OCI-LY1 (cell line): ENCODE results near the gene DAZAP1.

Experiments
- H2AFZ ChIP-seq: fragments of 200-600 bp; sonication (generic), shearing (Covaris generic); 2 replicates; pipeline ENCODE4 v1.6.0; 2014; ENCODE audit warnings: antibody characterized with exemption, mild to moderate bottlenecking, low read length
- H3F3A ChIP-seq: fragments of 200-600 bp; sonication (generic), shearing (Covaris generic); 2 replicates; pipeline ENCODE4 v1.6.0; 2014; ENCODE audit warnings: mild to moderate bottlenecking, antibody characterized with exemption, low read length, moderate library complexity; ENCODE audit not compliant: insufficient read depth
- H3K27ac ChIP-seq: fragments of 200-600 bp; sonication (generic); 2 replicates; pipeline ENCODE4 v1.5.1; 2014; ENCODE audit warnings: low read length, mixed run types, mild to moderate bottlenecking, low read depth; ENCODE audit not compliant: poor library complexity, severe bottlenecking
- H3K27me3 ChIP-seq: fragments of 200-600 bp; sonication (generic); 2 replicates; pipeline ENCODE4 v1.6.0; 2014; ENCODE audit warnings: antibody characterized with exemption, mild to moderate bottlenecking, low read length, moderate library complexity; ENCODE audit not compliant: insufficient read depth
- H3K36me3 ChIP-seq: fragments of 200-600 bp; sonication (generic); 2 replicates; pipeline ENCODE4 v1.6.1; 2014; ENCODE audit warnings: mild to moderate bottlenecking, antibody characterized with exemption, low read length, moderate library complexity, mixed read lengths; ENCODE audit not compliant: insufficient read depth
- H3K4me1 ChIP-seq: fragments of 200-600 bp; sonication (generic); 2 replicates; pipeline ENCODE4 v1.5.1; 2014; ENCODE audit warnings: mild to moderate bottlenecking, low read length, moderate library complexity; ENCODE audit not compliant: insufficient read depth, severe bottlenecking
- H3K4me2 ChIP-seq: fragments of 200-600 bp; sonication (generic), shearing (Covaris generic); 2 replicates; pipeline ENCODE4 v1.6.1; 2014; ENCODE audit warnings: low read length
- H3K4me3 ChIP-seq: fragments of 200-600 bp; sonication (generic); 2 replicates; pipeline ENCODE4 v1.5.1; 2014; ENCODE audit warnings: low read length, low read depth, mild to moderate bottlenecking, mixed read lengths; ENCODE audit not compliant: poor library complexity, severe bottlenecking
- H3K79me2 ChIP-seq: fragments of 200-600 bp; shearing (Covaris generic); 2 replicates; pipeline ENCODE4 v1.6.1; 2016; ENCODE audit warnings: mixed run types, low read length, mixed read lengths; ENCODE audit not compliant: insufficient read depth
- H3K9ac ChIP-seq: fragments of 200-600 bp; sonication (generic), shearing (Covaris generic); 2 replicates; pipeline ENCODE4 v1.6.1; 2014; ENCODE audit warnings: mild to moderate bottlenecking, low read length, mixed read lengths
- H3K9me2 ChIP-seq: fragments of 200-600 bp; sonication (generic), shearing (Covaris generic); 2 replicates; pipeline ENCODE4 v1.6.1; 2014; ENCODE audit warnings: low read depth, mild to moderate bottlenecking, low read length, mixed read lengths
- H3K9me3 ChIP-seq: fragments of 200-600 bp; shearing (Covaris generic); 2 replicates; pipeline ENCODE4 v1.6.1; 2014; ENCODE audit warnings: low read length, mixed read lengths
- H4K20me1 ChIP-seq: fragments of 200-600 bp; sonication (generic), shearing (Covaris generic); 2 replicates; pipeline ENCODE4 v1.6.0; 2016; ENCODE audit warnings: mild to moderate bottlenecking, low read length; ENCODE audit not compliant: insufficient read depth
- EZH2 ChIP-seq: fragments of 200-600 bp; sonication (generic), shearing (Covaris generic); IDR thresholded peaks from 2 replicates; pipeline ENCODE4 v1.8.0; 2017; ENCODE audit warnings: borderline replicate concordance, mixed run types, mild to moderate bottlenecking, antibody characterized with exemption, low read length, moderate library complexity, mixed read lengths
- TF ChIP-seq, protein P1 (sequence below): fragments of 200-600 bp; sonication (generic), shearing (Covaris generic); IDR thresholded peaks from 2 replicates; pipeline ENCODE4 v1.5.1; 2017; ENCODE audit warnings: mild to moderate bottlenecking, antibody characterized with exemption, low read length, moderate library complexity, mixed read lengths

The DAZAP1 gene

DNA sequence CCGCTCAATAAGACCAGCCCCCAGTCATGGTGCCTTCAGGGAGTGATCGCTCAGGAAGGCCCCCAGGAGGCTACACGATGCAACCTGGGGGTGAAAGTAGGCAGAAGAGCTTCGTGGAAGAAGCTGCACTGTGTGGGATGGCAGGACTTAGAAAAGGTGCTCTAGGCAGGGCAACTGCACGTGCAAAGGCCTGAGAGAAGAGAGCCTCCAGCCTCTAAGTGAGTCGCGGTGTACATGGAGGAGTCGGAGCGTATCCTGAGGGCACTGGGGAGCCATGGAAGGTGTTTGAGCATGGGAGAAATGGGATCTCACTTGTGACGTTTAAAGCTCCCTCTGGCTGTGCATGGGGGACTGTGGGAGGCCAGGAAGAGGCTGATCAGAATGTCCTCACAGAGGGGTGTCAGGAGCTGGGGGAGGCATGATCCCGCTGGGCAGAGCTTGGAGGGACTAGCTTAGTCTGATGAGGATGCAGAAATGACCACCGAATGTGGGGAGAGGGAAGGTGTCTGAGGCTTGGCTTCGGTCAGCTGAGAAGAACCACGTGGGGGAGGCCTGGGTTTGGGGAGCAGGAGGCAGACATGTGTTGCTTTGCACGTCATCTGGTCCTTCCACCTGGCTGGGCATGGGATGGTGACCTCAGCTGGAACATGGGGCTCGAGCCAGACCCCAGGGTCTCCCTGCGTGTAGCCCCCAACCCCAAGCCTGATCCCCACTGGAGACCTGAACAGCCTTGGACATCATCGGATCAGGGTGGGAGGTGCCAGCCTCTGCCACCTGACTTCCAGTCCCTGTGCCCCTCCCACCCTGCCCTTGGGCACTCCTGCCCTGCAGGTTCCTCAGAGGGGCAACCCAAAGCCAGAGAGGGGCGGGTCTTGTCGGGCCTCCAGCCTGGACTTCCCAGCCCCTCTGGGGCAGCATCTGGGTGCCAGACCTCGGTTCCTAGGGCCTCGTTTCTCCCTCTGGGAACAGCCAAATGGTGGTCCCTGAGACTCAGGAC lies 43.6 kb downstream of the DAZAP1 start:
- no peak overlapping the region for H3K9ac ChIP-seq
- no peaks in the 10 kb centered on the region for H3F3A ChIP-seq
- H3K27me3 ChIP-seq, result peaks cover 5% of the 10 kb centered on the region; the same call in 1 of the 2 replicates
- no peaks in the 10 kb centered on the region for H3K9me3 ChIP-seq
- no peak overlapping the region for H3K27ac ChIP-seq
- H3K36me3 ChIP-seq, result no peaks in the 10 kb centered on the region
- TF ChIP-seq, protein P1, sequence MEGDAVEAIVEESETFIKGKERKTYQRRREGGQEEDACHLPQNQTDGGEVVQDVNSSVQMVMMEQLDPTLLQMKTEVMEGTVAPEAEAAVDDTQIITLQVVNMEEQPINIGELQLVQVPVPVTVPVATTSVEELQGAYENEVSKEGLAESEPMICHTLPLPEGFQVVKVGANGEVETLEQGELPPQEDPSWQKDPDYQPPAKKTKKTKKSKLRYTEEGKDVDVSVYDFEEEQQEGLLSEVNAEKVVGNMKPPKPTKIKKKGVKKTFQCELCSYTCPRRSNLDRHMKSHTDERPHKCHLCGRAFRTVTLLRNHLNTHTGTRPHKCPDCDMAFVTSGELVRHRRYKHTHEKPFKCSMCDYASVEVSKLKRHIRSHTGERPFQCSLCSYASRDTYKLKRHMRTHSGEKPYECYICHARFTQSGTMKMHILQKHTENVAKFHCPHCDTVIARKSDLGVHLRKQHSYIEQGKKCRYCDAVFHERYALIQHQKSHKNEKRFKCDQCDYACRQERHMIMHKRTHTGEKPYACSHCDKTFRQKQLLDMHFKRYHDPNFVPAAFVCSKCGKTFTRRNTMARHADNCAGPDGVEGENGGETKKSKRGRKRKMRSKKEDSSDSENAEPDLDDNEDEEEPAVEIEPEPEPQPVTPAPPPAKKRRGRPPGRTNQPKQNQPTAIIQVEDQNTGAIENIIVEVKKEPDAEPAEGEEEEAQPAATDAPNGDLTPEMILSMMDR, result no peak
- no peak for TF ChIP-seq EZH2
- no peak overlapping the region for H3K4me2 ChIP-seq
- peaks cover 3% of the 10 kb centered on the region for H3K4me1 ChIP-seq
- no peak overlapping the region for H2AFZ ChIP-seq
- H3K9me2 ChIP-seq, result no peaks in the 10 kb centered on the region
- no peaks in the 10 kb centered on the region for H3K79me2 ChIP-seq
- no peak overlapping the region for H3K4me3 ChIP-seq
- no peaks in the 10 kb centered on the region for H4K20me1 ChIP-seq

DNA sequence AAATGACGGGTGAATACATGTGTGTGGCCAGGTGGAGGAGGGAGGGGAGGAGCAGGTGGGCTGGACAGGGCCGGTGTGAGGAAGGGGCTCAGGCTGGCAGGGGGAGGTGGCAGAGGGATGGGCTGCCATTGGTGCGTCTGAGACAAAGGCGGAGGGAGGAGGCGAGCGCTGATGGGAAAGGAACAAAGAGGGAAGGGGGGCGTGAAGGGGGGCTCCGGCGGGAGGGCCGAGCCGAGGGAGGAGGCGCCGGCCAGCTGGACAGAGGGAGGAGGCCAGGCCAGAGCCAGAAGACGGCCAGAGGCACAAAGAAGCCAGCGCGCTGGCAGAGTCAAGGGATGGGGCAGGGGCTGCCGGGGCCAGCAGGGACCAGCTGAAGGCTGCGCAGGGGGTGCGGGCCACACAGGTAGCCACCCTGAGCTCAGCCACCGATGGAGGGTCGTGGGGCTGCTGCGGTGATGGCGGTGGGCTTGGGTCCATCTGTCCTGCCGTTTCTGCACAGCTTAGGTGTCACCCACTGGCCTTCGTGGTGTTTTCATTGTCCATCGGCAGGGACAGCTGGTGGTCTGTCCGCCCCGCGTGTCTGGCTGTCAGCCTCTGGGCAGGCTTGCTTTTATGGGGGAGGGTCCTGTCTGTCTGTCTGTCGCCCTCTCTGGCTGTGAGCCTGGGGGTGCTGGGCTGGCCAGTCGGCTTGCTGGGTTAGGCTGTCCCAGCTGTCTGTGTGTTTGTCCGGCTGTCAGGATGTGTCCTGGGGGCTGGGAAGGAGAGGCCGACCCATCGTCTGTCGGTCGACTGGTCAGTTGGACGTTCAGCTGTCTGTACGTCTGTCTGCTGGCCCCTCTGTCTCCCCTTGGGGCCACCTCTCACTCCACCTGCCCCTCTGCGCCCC lies 44.8 kb downstream of the DAZAP1 start:
- Histone ChIP-seq H3K4me1 (peaks cover 3% of the 10 kb centered on the region), H2AFZ (no peak overlapping the region), H3K79me2 (no peaks in the 10 kb centered on the region), H3K4me3 (no peak overlapping the region), H3K9me3 (no peaks in the 10 kb centered on the region), H3K27me3 (peaks cover 5% of the 10 kb centered on the region; the same call in 1 of the 2 replicates), H3K9ac (no peak overlapping the region), H3K9me2 (no peaks in the 10 kb centered on the region), H3K4me2 (no peak overlapping the region), H3F3A (no peaks in the 10 kb centered on the region), H4K20me1 (no peaks in the 10 kb centered on the region), H3K36me3 (no peaks in the 10 kb centered on the region), H3K27ac (no peak overlapping the region)
- no peak for TF ChIP-seq EZH2
- TF ChIP-seq, protein P1, result no peak

DNA sequence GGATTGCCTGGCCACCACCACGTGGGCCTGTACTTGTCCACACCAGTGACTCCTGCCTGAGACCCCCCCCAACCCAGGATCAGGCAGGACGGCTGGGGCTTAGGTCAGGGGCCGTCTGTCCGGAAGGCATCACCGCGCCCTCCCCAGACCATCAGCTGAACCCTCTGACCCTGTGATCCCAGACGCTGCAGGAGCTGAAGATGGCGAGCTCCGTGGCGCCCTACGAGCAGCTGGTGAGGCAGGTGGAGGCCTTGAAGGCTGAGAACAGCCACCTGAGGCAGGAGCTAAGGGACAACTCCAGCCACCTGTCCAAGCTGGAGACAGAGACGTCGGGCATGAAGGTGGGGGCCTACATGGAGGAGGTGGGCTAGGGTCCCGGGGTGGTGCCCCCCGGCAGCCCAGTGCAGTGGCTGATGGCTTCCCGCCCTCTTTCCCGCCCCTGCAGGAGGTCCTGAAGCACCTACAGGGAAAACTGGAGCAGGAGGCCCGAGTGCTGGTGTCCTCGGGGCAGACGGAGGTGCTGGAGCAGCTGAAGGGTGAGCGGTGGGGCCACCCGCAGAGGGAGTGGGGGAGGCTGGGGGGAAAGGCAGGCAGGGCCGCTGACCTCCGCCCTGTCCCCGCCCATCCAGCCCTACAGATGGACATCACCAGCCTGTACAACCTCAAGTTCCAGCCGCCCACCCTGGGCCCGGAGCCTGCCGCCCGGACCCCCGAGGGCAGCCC lies 45.6 kb downstream of the DAZAP1 start:
- H3K4me3 ChIP-seq, result no peak overlapping the region
- H3K4me2 ChIP-seq, result no peak overlapping the region
- no peak overlapping the region for H2AFZ ChIP-seq
- H3K79me2 ChIP-seq, result no peaks in the 10 kb centered on the region
- no peaks in the 10 kb centered on the region for H3K36me3 ChIP-seq
- H3K27ac ChIP-seq, result no peak overlapping the region
- TF ChIP-seq EZH2, result no peak
- TF ChIP-seq, protein P1, result no peak
- peaks cover 3% of the 10 kb centered on the region for H3K4me1 ChIP-seq
- H4K20me1 ChIP-seq, result no peaks in the 10 kb centered on the region
- H3K27me3 ChIP-seq, result peaks cover 5% of the 10 kb centered on the region; the same call in 1 of the 2 replicates
- no peaks in the 10 kb centered on the region for H3F3A ChIP-seq
- H3K9me2 ChIP-seq, result no peaks in the 10 kb centered on the region
- no peaks in the 10 kb centered on the region for H3K9me3 ChIP-seq
- no peak overlapping the region for H3K9ac ChIP-seq
